Stimulated activated CD4-positive, alpha-beta T cell treated with anti-CD3 and anti-CD28 coated beads, Interleukin-12 subunit alpha, Interleukin-12 subunit beta, amount 100 ng/mL, for 24 hours (primary cell): ENCODE data around the gene CTRB1.
"Not testable (repeated sequence)": the region's sequence is repeated elsewhere in the genome, so short reads cannot be mapped to it uniquely, and the experiment has no call there.

Experiments
- DNase-seq, 2 experiments: peaks; one replicate each; pipeline ENCODE4 v3.0.0-alpha.2; 2020; ENCODE audit warnings: low read depth in 2 of 2

CTRB1 gene

DNA sequence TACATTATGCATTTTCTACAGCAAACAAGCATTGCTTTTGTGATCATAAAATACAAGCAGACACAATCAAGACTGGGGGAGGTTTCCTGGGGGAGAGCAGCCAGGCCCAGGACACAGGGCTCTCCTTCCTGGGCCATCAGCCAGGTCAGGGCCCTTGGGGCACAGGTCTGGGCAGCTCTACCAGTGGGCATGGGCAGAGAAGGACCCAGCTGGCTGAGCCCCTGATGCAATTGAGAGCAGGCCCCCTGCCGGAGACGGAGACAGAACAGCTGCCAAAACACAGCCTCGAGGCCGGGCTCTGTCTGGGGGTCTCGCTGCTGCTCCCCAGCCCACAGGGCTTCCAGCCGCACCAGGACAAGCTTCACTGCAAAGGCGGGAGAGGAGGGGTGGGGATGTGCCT lies 21.8 kb downstream of the CTRB1 start:
- DNase-seq = not testable (repeated sequence)

DNA sequence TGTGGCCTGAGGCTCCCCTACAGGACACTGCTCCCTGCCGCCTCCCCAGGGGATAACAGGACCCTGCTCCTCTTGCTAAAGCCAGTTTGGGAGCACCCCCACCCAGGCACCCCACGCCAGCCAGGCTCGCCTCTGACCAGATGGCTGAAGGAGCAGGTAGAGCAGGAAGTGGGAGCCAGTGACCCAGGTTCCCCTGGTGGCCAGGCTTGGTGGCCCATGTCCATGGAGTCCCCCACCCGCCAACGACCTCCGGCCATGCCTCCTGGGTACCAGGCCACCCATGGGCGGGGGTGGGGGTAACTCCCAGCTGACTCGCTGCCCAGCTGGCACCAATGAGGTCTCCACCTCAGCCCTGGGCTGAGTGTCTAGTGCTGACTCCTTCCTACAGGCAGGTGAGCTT lies 22.6 kb downstream of the CTRB1 start:
- no peak for DNase-seq

GRCh38 chr16:75241955-75242354 lies 23.2 kb downstream of the CTRB1 start:
- DNase-seq = no peak

DNA sequence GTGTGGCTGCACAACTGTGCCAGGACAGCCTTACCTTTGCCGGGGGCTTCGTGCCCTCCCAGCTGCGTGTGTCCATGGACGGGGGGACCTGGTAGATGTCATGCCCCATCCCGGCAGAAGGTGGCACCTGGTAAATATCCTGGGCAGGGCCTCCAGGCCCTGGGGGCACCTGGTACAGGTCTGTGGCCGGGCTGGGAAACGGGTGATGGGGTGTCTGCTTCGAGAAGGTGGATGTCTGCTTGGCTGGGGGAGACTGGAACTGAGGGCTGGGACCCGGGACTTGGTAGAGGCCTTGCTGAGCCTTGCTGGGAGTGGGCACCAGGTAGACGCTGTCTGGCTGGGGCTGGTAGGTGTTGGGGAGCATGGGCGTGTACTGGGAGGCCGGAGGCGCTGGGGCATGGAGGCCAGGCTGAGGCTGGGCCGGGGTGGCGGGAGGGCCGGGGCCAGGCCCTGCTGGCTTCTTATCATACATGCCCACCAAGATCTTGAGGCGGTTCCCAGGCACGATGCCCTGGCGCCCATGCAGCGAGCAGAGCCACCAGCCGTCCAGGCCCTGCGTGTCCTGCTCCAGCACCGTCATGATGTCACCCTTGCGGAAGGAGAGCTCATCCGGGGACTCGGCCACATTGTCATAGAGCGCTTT lies 23.8 kb downstream of the CTRB1 start:
- not testable (repeated sequence) for DNase-seq

GRCh38 chr16:75243667-75244224 lies 25.0 kb downstream of the CTRB1 start:
- no peak for DNase-seq

DNA sequence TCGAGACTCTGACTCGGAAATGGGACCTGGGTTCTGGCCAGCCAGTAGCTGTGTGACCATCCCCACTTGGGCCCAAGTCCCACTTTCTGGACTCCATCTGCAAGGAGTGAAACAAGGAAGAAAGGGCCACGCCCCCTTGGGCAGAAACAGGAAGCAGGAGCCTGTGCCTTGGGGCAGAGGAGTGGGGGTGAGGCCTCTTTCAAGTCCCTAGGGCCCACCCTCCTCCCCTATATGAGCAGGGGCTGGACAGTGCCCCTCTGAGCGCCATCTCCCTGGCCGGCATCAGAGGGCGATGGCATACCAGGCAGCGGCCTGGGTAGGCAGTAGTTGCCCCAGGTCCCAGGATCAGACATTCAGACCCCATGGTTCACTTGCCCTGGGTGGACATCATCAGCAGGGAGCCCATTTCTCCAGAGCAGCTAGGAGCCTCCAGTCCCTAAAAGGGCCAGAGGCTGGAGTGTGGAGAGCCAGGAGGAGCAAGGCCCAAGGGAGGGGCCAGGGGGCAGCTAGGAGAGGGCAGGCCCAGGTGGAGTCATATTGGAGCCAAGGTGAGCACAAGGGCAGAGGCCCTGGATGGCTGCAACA lies 25.5 kb downstream of the CTRB1 start:
- no peak for DNase-seq

DNA sequence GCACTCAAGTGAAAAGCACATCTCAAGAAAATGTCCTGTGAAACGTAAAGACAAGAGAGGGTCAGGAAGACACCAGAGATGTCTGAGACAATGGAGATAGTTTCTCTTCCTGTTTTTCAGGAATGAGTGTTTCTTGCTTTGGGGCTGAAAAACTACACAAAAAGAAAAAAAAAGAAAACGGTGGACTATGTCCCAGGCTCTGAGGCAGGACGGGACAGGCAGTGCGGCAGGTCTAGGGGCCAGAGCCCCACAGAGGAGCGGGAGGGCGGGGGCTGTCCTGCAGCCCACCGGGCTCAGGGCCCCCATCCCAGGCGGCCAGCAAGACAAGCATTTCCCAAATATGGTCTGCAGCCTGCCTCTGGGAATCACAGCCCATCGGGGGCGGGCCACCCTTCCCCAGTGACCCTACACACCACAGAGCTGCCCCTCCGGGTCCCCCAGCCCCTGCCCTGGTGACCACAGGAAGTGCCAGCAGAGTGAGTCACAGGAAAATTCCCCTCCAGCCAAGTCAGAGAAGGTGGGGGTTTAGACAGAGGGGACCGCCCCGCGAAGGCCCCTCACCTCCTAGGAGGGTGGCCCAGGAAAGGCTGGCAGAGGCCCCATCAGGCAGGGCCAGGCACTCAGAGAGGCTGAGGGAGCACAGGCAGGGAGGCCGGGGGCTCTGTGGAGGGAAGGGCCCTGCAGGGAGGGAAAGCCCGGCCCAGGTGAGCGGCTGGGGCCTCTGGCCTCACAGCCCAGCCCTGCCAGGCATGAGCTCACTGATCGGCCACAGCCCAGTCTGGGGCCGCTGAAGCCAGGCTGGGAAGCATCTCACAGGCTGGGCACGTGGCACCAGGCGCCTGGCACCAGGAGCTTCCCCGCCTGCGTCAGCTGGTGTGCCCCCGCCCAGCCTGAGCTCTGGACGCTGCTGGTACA lies 26.3 kb downstream of the CTRB1 start:
- DNase-seq = no peak

DNA sequence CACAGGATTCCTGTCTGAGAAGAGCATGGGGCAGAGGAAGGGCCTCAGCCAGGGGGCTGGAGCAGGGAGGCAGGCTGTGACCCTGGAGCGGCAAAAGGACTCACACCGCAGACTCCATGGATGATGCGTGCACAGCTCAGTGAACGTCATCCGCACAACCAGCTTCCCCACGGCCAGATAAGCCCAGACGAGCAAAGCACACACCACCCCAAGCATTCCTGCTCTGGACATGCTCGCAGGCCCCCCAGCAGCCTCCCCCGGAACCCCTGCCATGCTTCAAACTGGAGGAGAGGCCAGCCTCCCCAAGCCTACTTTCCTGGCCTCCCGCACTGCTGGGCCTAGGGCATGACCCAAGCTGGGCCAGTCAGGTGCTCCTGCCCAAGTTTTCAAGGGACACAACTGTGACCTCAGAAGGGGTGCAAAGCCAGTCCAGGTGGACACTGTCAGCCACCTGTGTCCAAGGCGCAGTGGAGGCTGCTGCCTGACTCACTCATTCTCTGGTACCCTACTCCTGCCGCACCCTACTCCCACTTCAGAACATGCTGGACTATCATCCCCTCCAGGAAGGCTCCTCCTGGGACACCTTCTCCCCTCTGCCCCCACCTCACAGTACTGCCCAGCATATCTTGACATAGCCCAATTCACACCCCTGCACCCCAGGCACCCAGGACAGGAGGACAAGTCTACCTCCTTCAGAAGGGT lies 27.9 kb downstream of the CTRB1 start:
- no peak for DNase-seq

- no peak for DNase-seq
Measured at GRCh38 chr16:75247249-75247648, 28.5 kb downstream of the CTRB1 start.

DNA sequence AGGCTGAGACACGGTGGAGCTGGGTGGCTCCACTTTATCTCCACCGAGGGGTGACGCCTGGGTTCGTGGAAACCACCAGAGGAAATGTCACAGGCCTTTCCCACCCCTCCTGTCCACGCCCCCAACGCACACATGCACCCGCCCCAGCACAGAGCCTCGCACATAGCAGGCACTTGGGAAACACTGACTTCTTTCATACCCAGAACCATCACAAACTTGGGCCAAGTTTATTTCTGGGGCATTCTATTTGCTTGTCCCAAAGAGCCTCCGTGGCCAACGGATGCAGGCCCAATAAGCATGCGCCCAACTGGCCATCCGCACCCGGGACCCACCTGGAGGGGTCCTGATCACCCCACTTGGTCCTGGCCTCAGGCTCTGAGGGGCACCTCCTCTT lies 29.4 kb downstream of the CTRB1 start:
- DNase-seq = no peak

GRCh38 chr16:75248536-75249380 lies 30.0 kb downstream of the CTRB1 start:
- no peak for DNase-seq

DNA sequence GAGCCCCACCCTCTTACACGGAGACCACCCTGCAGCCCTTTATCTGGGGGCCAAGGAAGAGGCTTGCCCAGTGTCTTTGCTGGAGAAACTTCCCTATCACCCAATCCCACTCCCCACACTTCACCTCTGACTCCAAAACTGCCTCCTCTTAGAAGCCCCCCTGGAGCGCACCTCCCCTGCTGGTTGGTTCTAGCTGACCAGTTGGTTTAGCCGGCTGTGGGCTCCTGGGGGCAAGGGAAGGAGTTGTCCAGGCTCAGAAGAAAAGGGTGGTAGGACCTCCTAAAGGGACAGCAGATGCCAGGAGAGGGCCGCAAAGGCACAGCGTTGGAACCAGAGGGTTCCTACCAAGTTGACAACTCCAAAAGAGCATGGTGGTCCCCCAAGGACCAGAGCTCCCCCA lies 30.7 kb downstream of the CTRB1 start:
- DNase-seq = no peak

DNA sequence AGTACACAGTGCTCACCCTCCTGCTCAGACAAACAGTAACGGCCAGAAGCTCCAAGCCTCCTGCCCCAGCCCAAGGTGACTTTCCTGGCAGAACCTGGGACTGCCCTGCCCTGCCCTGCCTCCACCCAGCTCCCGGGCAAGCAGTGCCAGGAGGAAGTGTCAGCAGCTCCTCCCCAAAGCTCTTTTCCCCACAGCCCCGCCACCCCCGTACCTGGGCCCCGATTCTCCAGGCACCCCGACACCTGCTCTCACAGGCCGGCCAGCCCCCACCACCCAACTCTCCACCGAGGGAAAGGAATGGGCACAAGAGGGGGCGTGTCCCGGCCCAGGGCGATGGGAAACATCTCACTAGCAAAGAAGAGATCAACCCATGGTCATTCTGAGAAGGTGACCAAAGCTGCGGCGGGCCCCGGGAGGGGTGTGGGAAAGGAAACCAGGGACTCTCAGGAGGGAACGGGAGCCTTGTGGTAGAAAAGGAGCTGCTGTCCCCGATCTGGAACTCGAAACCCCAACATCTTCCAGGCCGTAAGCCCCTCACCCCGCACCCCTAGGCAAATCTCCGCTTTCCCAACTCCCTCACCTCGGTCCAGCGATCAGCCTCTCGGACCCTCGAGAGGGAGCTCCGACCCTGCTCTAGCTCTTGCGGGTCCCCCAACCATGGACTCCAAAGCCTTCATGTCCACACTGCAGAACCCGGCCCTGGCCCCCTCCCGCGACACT lies 31.5 kb downstream of the CTRB1 start:
- DNase-seq = no peak

- DNase-seq = no peak
Measured at GRCh38 chr16:75250809-75251279, 32.1 kb downstream of the CTRB1 start.

GRCh38 chr16:75251280-75252048 lies 32.7 kb downstream of the CTRB1 start, which contains the start of gene BCAR1:
TSS of gene BCAR1 (minus strand) at chr16:75251624. CDS start at chr16:75251482, 142 bp downstream.
- no peak for DNase-seq

GRCh38 chr16:75252049-75252864 lies 33.5 kb downstream of the CTRB1 start:
- DNase-seq = no peak

DNA sequence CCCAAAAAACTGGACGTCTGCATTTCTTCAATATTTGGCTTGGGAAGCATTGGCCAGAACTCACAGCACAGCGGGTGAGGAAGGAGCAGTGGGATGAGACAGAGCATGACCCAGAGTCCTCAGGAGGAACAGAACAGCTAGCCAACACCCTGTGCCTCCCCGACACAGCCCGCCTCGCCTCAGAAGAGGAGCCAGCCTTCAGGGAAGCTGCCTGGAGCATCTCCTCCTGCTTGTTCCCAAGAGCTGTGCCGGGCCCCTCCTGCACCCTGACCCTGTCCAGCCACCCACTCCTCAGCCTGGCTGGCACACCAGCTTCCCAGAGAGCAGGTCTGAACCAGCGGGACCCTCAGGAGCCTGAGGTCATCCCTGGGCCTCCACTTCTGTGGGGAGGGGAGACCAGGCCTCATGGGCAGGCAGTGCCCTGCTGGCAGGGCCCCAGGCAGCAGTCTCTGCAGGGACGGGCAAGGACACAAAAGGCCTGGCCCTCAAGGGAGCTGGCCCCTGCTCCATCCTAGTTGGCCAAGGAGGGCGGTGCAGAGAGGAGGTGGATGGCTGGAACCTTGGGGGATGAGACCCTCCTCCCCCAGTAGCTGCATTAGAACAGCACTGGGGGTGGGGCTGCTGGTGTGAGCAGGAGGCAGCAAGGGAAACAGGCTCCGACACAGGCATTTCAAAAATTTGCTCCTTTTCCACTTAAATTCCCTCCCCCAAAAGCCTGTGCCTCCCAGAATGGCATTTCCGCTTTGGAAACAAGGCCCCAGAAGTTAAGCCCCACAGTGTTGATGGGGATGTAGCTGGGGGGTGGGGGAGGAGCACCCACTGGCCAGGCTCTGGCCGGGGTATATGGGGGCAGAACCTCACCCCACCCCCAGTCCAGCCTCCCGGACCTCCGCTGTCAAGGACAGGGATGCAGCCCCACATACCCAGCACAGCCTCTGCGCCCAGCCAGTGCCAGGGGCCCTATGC lies 34.4 kb downstream of the CTRB1 start:
- DNase-seq = no peak
